GM23248 (cell line): ENCODE results near the gene CIT.

ENCODE experiments used
- EZH2 ChIP-seq: fragments of 200-600 bp; sonication (generic); IDR thresholded peaks from 2 replicates; pipeline ENCODE4 v1.6.1; 2018; ENCODE audit warnings: antibody characterized with exemption, mild to moderate bottlenecking; ENCODE audit not compliant: insufficient read depth, poor library complexity, severe bottlenecking
- EZH2phosphoT487 ChIP-seq: fragments of 200-600 bp; sonication (generic); IDR thresholded peaks from 2 replicates; pipeline ENCODE4 v1.6.1; 2018; ENCODE audit warnings: antibody characterized with exemption, moderate library complexity, mild to moderate bottlenecking, low read depth; ENCODE audit not compliant: insufficient read depth

DNA sequence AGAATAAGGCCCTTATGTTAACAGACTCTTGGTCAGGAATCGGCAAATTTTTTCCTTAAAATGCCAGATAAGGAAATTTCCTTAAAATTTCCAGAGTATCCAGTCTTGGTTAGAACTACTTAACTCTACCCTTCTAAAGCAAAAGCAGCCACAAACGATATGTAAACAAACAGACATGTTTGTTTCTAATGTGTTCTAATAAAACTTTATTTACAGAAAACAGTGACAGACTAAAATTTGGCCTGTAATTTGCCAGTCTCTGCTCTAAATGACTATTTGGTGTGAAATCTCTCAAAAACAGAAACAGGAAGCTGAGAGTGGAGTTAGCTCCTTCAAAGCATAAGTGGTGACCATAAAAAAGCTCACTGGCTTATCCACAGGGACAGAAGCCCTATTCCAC, 131.0 kb downstream of the CIT start:
- no peak for TF ChIP-seq EZH2
- no peak for TF ChIP-seq EZH2phosphoT487
